Lower lobe of right lung (tissue), 2 donors: ENCODE data around the gene ANKRD34A. TPM values are rescaled to one million over a fixed set of nuclear protein-coding genes. Genes with fewer than 3 reads are reported as not detected.
A peak's percentile ranks its signal among the peaks of the same experiment; 100 is the strongest.
"Not testable (repeated sequence)": the region's sequence is repeated elsewhere in the genome, so short reads cannot be mapped to it uniquely, and the experiment has no call there.

Experiments used
- ATAC-seq, 2 donors: fragments of 200-7000 bp; cut with Tn5 transposase; one replicate each; pipeline ENCODE4 v1.9.1; 2020 to 2022; ENCODE audit warnings: mild to moderate bottlenecking in 2 of 2, moderate library complexity in 2 of 2
- DNase-seq: peaks from one replicate; pipeline ENCODE4 v3.0.0-alpha.2; 2020
- H3K27ac ChIP-seq: fragments of 200-600 bp; one replicate; pipeline ENCODE4 v1.8.0; 2022
- H3K27me3 ChIP-seq: fragments of 200-600 bp; one replicate; pipeline ENCODE4 v1.8.0; 2022; ENCODE audit warnings: low read depth
- H3K36me3 ChIP-seq: fragments of 200-600 bp; one replicate; pipeline ENCODE4 v1.8.0; 2022; ENCODE audit warnings: mild to moderate bottlenecking
- H3K4me1 ChIP-seq: fragments of 200-600 bp; one replicate; pipeline ENCODE4 v1.8.0; 2022
- H3K4me3 ChIP-seq: fragments of 200-600 bp; one replicate; pipeline ENCODE4 v1.8.0; 2022; ENCODE audit warnings: mild to moderate bottlenecking
- H3K9me3 ChIP-seq: fragments of 200-600 bp; one replicate; pipeline ENCODE4 v1.8.0; 2022
- CTCF ChIP-seq: fragments of 200-600 bp; IDR thresholded peaks from one replicate; pipeline ENCODE4 v1.8.0; 2022; ENCODE audit warnings: antibody characterized with exemption, mild to moderate bottlenecking
- intact Hi-C: fragments of 100-400 bp; cut with DNase I; formaldehyde crosslinking; loops from one replicate; pipeline ENCODE4 v1.11.0; 2022
- total RNA-seq: library from RNA; stranded (reverse); fragmentation: NEBNext Ultra II Directional; extraction: Animal tissue kit (Norgen Biotek cat#: 25700); gene quantifications from one replicate; pipeline ENCODE4 v1.2.1, GENCODE V29; 2021
- donor health status: DM: no; HTN: yes; CAD: no; lungs with severe emphysema.

Gene ANKRD34A
- total RNA-seq, 1 donor from 2014 or later = 0.41 TPM

DNA sequence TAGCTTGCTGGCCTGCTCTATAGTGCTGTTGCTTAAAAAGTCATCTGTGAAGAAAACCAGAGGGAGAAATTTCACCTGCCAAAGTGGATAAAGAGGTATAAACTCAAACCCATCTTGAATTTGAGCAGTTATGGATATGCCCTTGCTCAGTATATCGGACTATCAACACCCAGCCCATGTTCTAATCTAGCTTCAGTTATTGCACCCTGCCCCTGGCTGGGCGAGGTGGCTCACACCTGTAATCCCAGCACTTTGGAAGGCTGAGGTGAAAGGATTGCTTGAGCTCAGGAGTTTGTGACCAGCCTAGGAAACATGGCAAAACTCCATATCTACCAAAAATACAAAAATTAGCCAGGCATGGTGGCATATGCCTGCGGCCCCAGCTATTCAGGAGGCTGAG lies 19.8 kb downstream of the ANKRD34A start:
- no peak for TF ChIP-seq CTCF
- ATAC-seq = no peak
- Histone ChIP-seq H3K4me3 (no peak overlapping the region), H3K9me3 (no peaks in the 10 kb centered on the region), H3K4me1 (no peaks in the 10 kb centered on the region), H3K36me3 (peaks cover 51% of the 10 kb centered on the region), H3K27ac (no peak overlapping the region), H3K27me3 (no peaks in the 10 kb centered on the region)
- intact Hi-C loops = no loop called here
- DNase-seq = no peak

GRCh38 chr1:145942871-145943270 lies 21.5 kb downstream of the ANKRD34A start:
- no peak overlapping the region for H3K27ac ChIP-seq
- no peak for DNase-seq

GRCh38 chr1:145942405-145942804 lies 22.0 kb downstream of the ANKRD34A start:
- no peak for TF ChIP-seq CTCF
- H3K4me3 ChIP-seq = no peak overlapping the region
- DNase-seq (no peak), ATAC-seq (no peak)
- no peaks in the 10 kb centered on the region for H3K27me3 ChIP-seq
- no peak overlapping the region for H3K27ac ChIP-seq
- H3K36me3 ChIP-seq = peaks cover 64% of the 10 kb centered on the region
- intact Hi-C loops = no loop called here
- H3K4me1 ChIP-seq = no peaks in the 10 kb centered on the region
- H3K9me3 ChIP-seq = no peaks in the 10 kb centered on the region

More at GRCh38 chr1:145942871-145943270, 21.5 kb downstream of the ANKRD34A start:
- no peak for TF ChIP-seq CTCF
- no peak for ATAC-seq
- intact Hi-C loops = no loop called here
- peaks cover 61% of the 10 kb centered on the region for H3K36me3 ChIP-seq
- H3K4me3 ChIP-seq = no peak overlapping the region
- no peaks in the 10 kb centered on the region for H3K4me1 ChIP-seq
- no peaks in the 10 kb centered on the region for H3K9me3 ChIP-seq
- no peaks in the 10 kb centered on the region for H3K27me3 ChIP-seq

GRCh38 chr1:145937436-145937835 lies 26.9 kb downstream of the ANKRD34A start:
- intact Hi-C loops = no loop called here
- H3K27ac ChIP-seq = no peak overlapping the region
- H3K27me3 ChIP-seq = no peaks in the 10 kb centered on the region
- DNase-seq = no peak
- H3K36me3 ChIP-seq = peaks cover 82% of the 10 kb centered on the region
- no peak for TF ChIP-seq CTCF
- peaks cover 9% of the 10 kb centered on the region for H3K4me1 ChIP-seq
- no peaks in the 10 kb centered on the region for H3K9me3 ChIP-seq
- H3K4me3 ChIP-seq = no peak overlapping the region
- ATAC-seq = no peak

- intact Hi-C loops = no loop called here
- H3K27me3 ChIP-seq = no peaks in the 10 kb centered on the region
- no peak overlapping the region for H3K4me3 ChIP-seq
- ATAC-seq (peak in 1 of 2 donors; percentile 47), DNase-seq (no peak)
- peaks cover 70% of the 10 kb centered on the region for H3K36me3 ChIP-seq
- no peak overlapping the region for H3K27ac ChIP-seq
- peaks cover 15% of the 10 kb centered on the region for H3K4me1 ChIP-seq
- no peaks in the 10 kb centered on the region for H3K9me3 ChIP-seq
- no peak for TF ChIP-seq CTCF
These were observed 28.1 kb downstream of the ANKRD34A start for GRCh38 chr1:145936247-145936646.

DNA sequence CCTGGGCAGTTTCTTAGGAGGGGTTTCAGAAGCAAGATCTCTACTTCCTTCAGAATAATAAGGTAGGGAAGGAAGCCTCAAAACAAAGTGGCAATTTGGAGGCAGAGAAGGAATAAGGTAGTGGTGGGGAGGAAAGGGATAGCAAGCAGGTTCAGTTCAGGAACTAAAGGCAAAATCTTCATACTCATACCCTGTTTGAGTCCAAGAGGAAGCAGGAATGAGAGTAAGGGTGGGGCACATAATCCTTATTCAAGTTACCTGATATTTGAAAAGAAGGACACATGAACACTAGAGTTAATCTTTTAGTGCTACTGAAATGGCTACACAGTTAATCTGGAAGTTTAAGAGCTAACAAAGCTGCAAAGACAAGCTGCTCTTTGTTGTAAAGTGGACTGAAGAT lies 28.7 kb downstream of the ANKRD34A start:
- no peak for ATAC-seq
- no peaks in the 10 kb centered on the region for H3K9me3 ChIP-seq
- intact Hi-C loops = no loop called here
- no peak for DNase-seq
- no peaks in the 10 kb centered on the region for H3K27me3 ChIP-seq
- peaks cover 65% of the 10 kb centered on the region for H3K36me3 ChIP-seq
- H3K4me1 ChIP-seq = peaks cover 15% of the 10 kb centered on the region
- no peak overlapping the region for H3K4me3 ChIP-seq
- no peak for TF ChIP-seq CTCF
- no peak overlapping the region for H3K27ac ChIP-seq

GRCh38 chr1:145932522-145933009 lies 31.8 kb downstream of the ANKRD34A start:
- H3K27me3 ChIP-seq, DNase-seq, intact Hi-C loops, H3K9me3 ChIP-seq, H3K4me3 ChIP-seq: not testable (repeated sequence)
- Histone ChIP-seq H3K36me3 (peaks cover 44% of the 10 kb centered on the region), H3K4me1 (peaks cover 20% of the 10 kb centered on the region), H3K27ac (peak overlapping the region; percentile 28)
- peak in 1 of 2 donors; percentile 33 for ATAC-seq
